GM21786 (cell line): Measurements from ENCODE around the gene EYA2.
"Not testable (repeated sequence)": the region's sequence is repeated elsewhere in the genome, so short reads cannot be mapped to it uniquely, and the experiment has no call there.

Experiments
- ATAC-seq: cut with Tn5 transposase; IDR thresholded peaks from one replicate; pipeline ENCODE4 v1.9.1; 2021; ENCODE audit not compliant: unreplicated experiment

Gene EYA2

GRCh38 chr20:47191956-47192355, 297.3 kb downstream of the EYA2 start:
- ATAC-seq, result no peak

DNA sequence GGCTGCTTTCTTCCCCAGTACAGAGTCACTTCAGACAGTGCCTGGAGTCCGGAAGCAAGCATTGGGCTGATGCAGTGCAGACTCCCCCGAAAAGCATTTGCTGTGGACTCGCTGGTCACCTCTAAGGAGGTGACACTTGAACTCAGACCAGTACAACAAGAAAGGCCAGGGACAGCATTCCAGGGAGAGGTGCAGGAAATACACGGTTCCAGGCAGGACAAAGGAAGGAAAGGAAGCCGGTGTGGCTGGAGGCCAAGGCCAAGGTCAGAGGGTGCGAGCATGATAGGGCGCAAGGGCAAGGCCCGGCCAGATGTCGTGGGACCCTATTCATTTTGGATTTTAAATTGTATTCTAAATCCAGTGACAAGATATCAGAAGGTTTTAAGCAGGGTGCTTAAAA, 300.9 kb downstream of the EYA2 start:
- ATAC-seq, result no peak

- ATAC-seq, result no peak
Observed at GRCh38 chr20:47196091-47197081, 301.7 kb downstream of the EYA2 start.

DNA sequence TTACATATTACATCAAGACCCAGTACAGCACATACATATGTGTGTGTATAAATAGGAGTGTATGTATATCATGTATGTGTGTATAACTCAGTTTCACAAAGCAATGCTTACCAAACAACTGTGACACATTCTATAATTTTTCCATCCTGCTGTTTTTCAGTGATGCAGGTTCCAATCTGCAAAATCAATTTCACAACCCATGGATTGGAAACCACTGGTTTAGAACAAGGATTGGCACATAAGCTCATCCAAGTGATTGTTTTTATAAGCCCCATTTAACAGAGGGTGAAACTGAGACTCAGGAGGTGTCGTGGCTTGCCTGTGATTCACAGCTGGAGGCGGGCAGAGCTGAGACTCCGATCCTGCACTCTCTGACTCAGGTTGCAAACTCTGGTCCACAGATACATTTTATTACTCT, 303.6 kb downstream of the EYA2 start:
- no peak for ATAC-seq

- no peak for ATAC-seq
Observed at GRCh38 chr20:47198996-47199552, 304.4 kb downstream of the EYA2 start.

DNA sequence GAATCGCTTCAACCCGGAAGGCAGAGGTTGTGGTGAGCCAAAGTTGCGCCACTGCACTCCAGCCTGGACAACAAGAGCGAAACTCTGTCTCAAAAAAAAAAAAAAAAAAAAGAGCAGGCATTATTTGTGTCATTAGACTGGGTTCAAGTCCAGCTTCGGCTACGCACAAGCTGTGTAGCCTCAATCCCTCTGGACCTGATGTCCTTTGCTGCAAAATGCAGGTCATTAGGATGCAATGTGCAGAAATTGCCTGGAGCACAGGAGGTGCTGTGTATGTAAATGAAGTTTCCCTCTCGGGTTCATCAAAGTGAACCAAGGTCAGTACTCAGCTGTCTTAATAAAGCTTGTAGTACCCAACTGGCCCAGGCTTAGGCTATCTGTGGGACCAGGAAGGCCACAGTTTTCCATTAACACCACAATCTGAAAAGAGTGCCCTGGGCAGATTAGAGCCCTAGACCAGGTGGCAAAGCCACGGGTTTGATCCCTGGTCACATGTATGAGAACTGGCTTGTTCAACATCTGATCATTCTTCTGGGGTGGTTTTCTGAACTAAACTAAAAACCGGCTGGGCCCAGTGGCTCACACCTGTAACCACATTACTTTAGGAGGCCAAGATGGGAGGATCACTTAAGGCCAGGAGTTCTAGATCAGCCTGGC, 306.6 kb downstream of the EYA2 start:
- ATAC-seq, result no peak

GRCh38 chr20:47202733-47203667, 308.4 kb downstream of the EYA2 start:
- ATAC-seq, result no peak

DNA sequence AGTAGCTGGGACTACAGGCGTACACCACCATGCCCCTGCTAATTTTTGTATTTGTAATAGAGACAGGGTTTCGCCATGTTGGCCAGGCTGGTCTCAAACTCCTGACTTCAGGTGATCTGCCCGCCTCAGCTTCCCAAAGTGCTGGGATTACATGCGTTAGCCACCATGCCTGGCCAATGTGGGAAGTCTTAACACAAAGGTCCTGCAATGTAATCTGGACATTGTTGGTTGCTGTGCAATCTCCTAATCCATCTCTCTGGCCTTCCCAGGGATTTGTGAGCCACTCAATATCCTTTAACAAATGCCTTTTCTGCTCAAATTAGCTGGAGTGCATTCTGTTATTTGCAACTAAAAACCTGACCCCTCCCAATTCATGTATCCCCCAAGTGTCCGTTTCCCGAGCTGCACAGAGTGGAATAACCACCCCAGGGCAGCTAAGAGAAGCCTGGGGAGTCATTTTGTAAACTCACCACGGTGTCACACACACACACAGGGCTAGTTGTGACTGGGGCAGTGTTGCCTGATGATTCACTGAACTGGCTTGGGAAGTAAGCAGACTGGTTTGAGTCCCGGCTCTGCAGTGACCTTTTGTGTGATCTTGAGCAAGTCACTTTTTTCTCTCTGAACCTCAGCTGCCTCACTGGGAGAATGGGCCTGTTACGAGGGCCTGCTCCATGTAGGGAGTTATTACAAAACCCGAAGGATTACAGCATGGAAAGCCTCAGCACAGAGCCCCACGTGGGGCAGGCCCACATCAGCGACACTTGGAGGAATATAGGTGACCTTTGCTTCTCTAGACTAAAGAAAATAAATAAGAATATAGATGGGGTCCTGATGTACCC, 309.6 kb downstream of the EYA2 start:
- no peak for ATAC-seq

DNA sequence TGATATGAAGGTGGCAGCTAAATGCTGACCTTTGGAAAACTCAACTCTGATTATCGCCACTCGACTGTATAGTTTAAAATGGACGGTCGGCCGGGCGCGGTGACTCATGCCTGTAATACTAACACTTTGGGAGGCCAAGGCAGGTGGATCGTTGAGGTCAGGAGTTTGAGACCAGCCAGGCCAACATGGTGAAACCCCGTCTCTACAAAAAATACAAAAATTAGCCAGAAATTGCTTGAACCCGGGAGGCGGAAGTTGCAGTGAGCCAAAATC, 310.1 kb downstream of the EYA2 start:
- ATAC-seq, result not testable (repeated sequence)

DNA sequence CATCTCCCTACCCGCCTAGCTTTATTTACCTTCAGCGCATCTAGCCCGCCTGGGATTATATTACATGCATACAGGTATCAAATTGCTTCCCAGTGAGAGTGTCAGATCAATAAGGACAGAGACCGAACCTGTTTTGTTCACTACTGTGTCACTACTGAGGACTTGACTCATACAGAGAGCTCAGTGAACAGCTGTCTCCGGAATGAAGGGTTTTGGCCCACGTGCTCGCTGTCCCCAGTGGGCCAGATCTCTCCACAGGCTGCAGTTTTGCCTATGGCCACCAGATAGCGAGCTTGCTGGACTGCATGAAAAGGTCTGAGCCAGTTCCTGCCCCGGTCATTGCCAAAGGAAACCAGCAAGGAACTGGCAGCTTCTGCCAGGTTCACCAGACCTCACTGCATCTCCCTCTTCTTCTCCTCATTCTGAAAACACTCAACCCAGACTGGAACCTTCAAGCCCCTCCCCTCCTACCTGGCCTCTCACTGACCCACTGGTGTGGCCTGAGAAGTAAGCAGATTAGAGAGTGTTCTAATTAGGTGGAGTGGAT, 311.0 kb downstream of the EYA2 start:
- no peak for ATAC-seq

GRCh38 chr20:47206552-47206951, 311.9 kb downstream of the EYA2 start:
- ATAC-seq, result not testable (repeated sequence)

DNA sequence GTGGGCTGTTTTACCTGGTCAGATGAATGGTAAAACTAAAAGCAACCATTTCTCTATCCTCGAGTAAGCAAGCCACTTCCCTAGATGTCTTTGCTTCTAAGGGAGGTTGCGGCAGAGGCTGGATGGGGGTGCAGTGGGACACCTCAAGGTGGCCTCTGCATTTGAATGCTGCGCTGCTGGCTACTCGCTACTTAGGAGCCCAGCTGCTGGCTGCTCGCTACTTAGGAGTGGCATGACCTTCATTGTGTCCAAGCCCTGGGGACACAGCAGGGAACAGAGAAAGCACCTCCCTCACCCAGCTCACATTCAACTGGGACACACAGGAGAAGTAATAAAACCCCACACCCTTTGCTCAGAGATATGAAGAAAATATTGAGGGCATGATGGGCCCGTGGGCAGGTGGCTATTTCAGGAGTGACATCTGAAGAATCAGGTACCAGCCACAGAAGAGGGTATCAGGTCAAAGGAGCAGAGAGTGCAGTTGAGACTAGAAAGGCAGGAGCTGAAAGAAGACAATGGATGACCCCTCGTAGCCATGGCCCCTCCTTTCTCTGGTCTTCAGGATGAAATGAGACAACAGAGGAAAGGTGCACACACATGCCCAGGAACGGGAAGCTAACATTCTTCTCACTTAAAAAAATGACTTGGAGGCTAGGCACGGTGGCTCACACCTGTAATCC, 312.5 kb downstream of the EYA2 start:
- ATAC-seq, result no peak

DNA sequence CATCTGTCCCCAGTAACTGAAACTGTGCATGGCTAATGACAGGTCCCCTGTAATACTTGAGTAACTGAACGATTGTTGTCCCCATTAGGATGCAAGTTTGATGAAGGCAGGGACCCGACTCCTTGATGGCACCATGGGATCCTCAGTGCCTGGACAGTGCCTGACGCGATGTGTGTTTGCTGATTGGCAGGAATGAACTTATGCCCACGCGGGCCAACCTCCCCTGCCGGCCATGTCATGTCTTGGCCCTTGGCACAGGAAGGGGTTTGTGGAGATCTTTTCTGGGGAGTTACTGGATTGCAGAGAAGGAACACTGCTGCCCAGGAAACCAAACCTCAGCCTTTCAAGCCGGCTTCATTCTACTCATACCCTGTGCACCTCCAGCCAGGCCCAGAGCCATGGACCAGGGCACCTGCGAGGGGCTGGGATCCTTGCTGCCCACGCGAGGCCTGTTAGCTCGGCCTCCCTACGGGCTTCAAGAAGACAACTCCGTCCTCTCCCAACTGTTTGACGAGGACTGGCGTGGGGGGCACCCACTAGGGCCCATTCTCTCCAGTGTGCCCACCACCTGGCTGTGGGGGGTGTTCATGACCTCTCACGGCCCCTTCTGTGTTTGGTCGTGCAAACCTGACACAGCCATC, 314.0 kb downstream of the EYA2 start:
- no peak for ATAC-seq

DNA sequence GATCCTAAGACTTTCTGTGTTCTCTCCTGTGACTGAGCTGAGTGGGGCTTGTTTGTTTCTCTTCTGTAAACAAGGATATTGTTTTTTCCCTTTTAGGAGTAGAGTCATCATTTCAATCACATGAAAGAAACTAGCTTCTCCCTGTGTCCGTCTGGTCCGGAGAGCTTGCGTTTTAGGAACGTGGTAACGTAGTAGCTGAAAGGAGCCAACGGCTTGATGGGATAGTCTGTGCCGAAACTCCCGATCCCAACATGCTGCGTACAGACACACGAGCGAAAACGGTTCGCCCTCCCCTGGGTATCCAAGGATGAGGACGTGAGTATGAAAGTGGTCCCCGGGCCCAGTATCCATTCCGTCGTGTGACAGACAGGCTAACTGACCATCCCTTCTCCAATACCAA, 315.3 kb downstream of the EYA2 start:
- no peak for ATAC-seq

DNA sequence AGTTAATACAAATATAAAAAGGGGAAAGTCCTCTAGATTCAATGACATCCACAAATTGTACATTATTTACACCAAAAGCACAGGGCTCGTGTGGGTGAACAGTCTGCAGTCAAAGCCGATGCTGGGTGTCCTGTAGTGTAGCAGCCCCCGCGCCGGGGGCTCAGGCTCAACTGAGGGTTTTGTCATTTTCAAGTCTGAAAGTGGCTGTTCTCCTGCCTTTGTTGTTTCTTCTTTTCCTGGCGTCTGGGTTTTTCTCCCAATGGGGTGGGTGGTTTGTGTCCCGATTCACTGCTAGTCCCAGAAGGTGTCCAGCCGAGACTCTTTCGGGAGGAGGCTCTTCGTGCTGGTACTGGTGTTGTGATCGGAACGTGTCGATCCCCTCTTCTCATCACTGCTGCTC, 315.8 kb downstream of the EYA2 start:
- no peak for ATAC-seq

GRCh38 chr20:47211036-47211435, 316.4 kb downstream of the EYA2 start:
- ATAC-seq, result no peak

DNA sequence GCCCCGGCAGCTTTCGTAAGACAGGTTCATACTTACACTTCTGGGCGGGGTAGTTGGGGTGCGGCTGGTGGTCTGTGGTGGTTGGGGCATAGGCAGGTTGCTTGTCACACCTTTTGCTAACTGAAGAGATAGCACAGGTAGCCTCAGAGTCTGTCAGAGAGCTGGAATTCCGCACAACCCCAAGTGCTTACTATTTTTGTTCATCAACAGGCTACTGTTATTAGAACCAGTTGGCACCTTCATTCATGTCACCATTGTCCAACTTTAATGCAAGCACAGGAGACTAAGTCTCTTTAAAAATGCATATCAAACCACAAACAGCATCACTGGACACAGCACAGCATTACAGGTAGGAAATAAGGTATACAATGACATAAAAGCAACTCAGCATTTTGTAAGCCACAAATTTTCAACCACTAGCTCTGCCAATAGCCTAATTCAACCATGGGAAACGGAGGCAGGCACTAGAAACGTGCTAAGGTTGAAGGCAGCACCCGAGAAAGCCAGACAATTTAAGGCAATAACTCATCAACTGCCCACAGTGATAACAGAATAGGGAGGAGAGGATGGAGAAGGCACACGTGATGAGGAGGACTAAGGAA, 318.1 kb downstream of the EYA2 start:
- no peak for ATAC-seq

- ATAC-seq, result no peak
Observed at GRCh38 chr20:47213966-47214365, 319.3 kb downstream of the EYA2 start.
